ENCODE results near the gene MCOLN3.

DNA sequence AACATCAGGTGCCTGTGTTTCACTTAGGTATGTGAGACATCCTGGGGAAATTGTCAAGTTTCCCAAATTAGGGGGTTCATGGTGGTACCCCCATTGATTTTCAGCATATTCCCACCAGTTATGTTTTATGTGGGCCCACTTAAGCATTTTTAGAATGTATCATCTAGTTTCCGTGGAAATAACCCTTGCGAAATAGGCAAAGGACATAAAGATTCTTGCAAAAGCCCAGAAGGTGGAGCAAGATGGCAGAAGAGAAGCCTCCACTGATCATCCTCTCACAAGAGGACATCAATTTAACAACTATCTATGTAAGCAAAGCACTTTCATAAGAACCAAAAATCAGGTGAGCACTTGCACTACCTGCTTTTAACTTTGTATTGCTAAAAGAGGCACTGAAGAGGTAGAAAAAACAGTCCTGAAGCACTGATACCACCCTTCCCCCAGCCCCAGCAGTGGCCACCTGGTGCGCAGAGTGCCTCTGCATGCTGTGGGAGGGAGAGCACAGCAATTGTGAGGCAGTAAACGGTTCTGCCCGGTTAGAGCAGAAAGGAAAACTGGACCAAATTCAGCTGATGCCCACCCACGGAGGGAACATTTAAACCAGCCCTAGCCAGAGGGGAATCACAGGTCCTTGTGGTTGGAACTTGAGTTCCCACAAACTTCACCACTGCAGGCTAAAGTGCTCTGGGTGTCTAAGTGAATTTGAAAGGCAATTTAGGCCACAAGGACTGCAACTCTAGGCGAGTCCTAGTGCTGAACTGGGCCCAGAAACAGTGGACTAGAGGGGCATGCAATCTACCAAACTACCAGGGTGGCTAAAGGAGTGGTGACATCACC, 74.6 kb downstream of the MCOLN3 start:
- no peak for TF ChIP-seq CTCF (IDR thresholded peaks at IDR 0.05)
- TF ChIP-seq POLR2A (IDR thresholded peaks at IDR 0.05), result no peak

Measured in body of pancreas (tissue), 4 donors.